HepG2 (cell line): Measurements from ENCODE around the gene NPPB.

Experiments used
- CAMTA2 ChIP-seq: sonication (generic); formaldehyde crosslinking; IDR thresholded peaks from 2 replicates; pipeline ENCODE4 v1.4.0; 2020; ENCODE audit warnings: mild to moderate bottlenecking, missing genetic modification reagents, borderline replicate concordance
- FOXA1 ChIP-seq, 2 experiments: fragments of 450-650 bp in 1 of 2; sonication (generic) in 1 of 2; formaldehyde crosslinking in 1 of 2; IDR thresholded peaks; 2 replicates each; pipeline versions ENCODE4 v1.4.0 to v1.6.1; 2016 to 2020; ENCODE audit warnings: missing genetic modification reagents in 1 of 2

DNA sequence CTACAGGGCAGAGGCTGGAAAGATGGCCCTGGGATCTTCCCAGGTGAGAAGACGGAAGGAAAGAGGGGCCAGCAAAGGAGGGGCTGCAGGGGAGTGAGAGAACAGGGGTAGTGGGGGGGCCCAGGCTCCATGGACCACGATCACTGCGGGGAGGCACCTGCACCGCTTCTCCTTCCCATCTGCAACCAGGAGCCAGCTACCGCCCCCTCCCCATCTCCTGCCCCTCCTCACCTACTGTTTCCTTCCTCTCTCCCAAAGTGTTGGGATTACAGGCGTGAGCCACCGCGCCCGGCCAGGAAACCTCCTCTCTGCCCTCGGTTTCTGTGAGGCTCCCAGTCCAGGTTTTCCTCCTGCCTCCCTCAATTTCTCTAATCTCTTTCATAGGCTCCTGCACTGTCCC lies 48.1 kb upstream of the NPPB start:
- no peak for TF ChIP-seq CAMTA2
- TF ChIP-seq FOXA1 (IDR thresholded peaks at IDR 0.05) = no peak
- no peak for TF ChIP-seq FOXA1 (CRISPR knock-in tag; IDR thresholded peaks at IDR 0.05)
